Right atrium auricular region (tissue), 2 donors: Measurements from ENCODE around the gene GPRC5B. TPM values are rescaled to one million over a fixed set of nuclear protein-coding genes. Genes with fewer than 3 reads are reported as not detected.

ENCODE experiments used
- DNase-seq: peaks from one replicate; pipeline ENCODE4 v3.0.0-alpha.2; 2019; ENCODE audit warnings: low spot score
- H3K27ac ChIP-seq, 2 donors: fragments of 200-600 bp; sonication (generic); 1 replicate in 1 of 2; 2 replicates in 1 of 2; pipeline ENCODE4 v1.5.1; 2016 to 2019
- H3K27me3 ChIP-seq, 2 donors: fragments of 200-600 bp; sonication (generic); one replicate each; pipeline versions ENCODE4 v1.5.1 to v1.6.0; 2017 to 2019
- H3K36me3 ChIP-seq: fragments of 200-600 bp; sonication (generic); one replicate; pipeline ENCODE4 v1.5.1; 2016
- H3K4me1 ChIP-seq, 2 donors: fragments of 200-600 bp; sonication (generic); one replicate each; pipeline versions ENCODE4 v1.5.1 to v1.6.0; 2017 to 2019
- H3K4me3 ChIP-seq, 2 donors: fragments of 200-600 bp; sonication (generic); 1 replicate in 1 of 2; 2 replicates in 1 of 2; pipeline ENCODE4 v1.5.1; 2017 to 2019; ENCODE audit warnings: mild to moderate bottlenecking in 1 of 2, moderate library complexity in 1 of 2
- H3K9me3 ChIP-seq, 2 donors: fragments of 200-600 bp; sonication (generic); one replicate each; pipeline ENCODE4 v1.5.1; 2019
- total RNA-seq, 2 donors: library from RNA; depleted of rRNA; stranded (reverse); fragments of >200 nt; gene quantifications; one replicate each; pipeline ENCODE4 v1.1.0, GENCODE V29; 2016
- TF ChIP-seq, protein P1 (sequence below), 2 donors: fragments of 200-600 bp; sonication (generic); IDR thresholded peaks; one replicate each; pipeline ENCODE4 v1.5.1; 2019; ENCODE audit warnings: antibody characterized with exemption in 2 of 2

GPRC5B gene
- total RNA-seq, 2 donors from 2014 or later, result 39.4 to 40.0 TPM

DNA sequence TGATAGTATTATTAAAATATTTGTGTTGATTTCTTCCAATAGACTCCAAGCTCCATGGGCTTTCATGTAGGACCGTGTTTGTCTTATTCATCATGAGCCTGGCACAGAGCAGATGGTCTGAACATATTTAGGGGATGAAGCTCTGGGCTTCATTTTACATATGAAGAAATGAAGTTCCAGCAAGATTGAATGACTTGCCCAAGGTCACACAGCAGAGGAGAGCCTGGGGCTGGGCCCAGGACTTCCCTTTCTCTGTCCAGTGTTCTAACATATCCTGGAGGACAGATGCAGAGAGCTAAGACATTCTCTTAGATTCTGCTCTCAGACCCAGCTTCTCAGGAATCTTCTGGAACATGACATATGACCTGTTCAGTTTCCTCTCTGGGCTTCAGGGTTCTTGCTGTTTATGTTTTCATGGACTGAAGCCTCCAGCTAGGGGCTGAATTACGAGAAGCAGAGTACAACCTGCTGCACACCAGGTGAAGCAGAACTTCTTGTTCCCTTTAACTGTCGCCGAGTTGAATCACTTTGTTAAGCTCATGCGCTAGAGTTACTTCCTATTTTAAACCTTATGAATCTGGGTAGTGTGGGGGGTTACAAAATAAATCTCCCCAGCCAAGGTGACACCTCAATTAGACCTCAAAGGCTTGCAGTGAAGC lies 53.6 kb downstream of the GPRC5B start:
- no peaks in the 10 kb centered on the region for H3K9me3 ChIP-seq
- no peak for DNase-seq
- peaks cover 0 to 11% of the 10 kb centered on the region in 2 donors for H3K4me1 ChIP-seq
- H3K27ac ChIP-seq, result peak overlapping the region; percentile 62 to 72
- H3K4me3 ChIP-seq, result no peak overlapping the region
- TF ChIP-seq, protein P1, sequence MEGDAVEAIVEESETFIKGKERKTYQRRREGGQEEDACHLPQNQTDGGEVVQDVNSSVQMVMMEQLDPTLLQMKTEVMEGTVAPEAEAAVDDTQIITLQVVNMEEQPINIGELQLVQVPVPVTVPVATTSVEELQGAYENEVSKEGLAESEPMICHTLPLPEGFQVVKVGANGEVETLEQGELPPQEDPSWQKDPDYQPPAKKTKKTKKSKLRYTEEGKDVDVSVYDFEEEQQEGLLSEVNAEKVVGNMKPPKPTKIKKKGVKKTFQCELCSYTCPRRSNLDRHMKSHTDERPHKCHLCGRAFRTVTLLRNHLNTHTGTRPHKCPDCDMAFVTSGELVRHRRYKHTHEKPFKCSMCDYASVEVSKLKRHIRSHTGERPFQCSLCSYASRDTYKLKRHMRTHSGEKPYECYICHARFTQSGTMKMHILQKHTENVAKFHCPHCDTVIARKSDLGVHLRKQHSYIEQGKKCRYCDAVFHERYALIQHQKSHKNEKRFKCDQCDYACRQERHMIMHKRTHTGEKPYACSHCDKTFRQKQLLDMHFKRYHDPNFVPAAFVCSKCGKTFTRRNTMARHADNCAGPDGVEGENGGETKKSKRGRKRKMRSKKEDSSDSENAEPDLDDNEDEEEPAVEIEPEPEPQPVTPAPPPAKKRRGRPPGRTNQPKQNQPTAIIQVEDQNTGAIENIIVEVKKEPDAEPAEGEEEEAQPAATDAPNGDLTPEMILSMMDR (IDR thresholded peaks at IDR 0.05), result no peak
- no peaks in the 10 kb centered on the region for H3K36me3 ChIP-seq
- no peaks in the 10 kb centered on the region for H3K27me3 ChIP-seq

DNA sequence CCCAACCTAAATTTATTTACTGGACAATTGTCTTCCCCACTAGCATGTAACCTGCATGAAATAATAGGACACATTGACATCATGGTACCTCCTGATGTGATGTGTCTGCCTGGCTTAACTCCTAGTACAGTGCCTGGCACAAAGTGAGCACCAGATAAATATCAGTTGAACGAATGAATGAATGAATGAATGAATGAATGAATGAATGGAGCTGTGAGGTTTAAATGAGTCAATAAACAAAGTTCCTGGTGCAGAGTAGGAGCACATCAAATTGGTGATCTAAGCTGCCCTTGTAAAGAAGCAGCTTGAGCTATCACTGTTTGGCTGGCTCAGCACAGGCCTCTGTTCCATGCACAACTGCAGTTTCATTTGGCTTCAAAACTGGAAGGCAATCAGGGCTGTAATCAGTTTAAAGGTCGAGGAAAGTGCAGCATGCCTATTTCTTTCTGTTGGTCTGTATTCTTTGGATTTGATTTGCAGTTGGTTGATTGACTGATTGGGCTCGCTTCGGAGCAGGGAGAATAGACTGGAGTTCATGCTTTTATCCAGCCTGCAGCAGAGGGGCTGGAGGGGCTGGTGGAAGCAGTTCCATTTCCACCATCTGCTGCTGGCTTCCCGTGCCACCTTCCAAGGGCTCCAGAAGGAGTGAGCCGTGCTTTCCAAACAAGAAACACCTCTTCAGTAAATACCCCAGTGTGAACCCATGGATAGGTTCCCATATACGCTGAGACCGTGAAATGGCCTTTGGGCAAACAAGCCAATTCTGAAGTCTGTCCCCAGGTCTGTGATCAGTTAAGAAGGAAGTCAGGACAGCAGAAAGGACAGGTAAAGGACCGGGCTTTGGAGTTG lies 54.6 kb downstream of the GPRC5B start:
- H3K27me3 ChIP-seq, result no peaks in the 10 kb centered on the region
- H3K4me3 ChIP-seq, result no peak overlapping the region
- DNase-seq, result no peak
- H3K36me3 ChIP-seq, result no peaks in the 10 kb centered on the region
- TF ChIP-seq, protein P1 (IDR thresholded peaks at IDR 0.05), result no peak
- H3K9me3 ChIP-seq, result no peaks in the 10 kb centered on the region
- H3K4me1 ChIP-seq, result peaks cover 0 to 11% of the 10 kb centered on the region in 2 donors
- peak overlapping the region in 1 of 2 donors; percentile 3 for H3K27ac ChIP-seq

DNA sequence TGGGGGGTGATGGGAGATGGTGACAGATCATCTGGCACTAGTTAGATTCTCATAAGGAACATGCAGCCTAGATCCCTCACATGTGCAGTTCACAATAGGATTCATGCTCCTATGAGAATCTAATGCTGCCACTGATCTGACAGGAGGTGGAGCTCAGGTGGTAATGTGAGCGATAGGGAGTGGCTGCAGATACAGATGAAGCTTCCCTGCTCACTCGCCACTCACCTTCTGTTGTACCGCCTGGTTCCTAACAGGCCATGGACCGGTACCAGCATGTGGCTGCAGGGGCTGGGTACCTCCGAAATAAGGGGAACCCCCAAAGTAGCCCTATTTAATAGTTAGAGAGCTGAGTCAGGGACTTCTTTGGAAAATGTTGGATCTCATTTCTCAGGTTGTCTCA lies 60.4 kb downstream of the GPRC5B start:
- Histone ChIP-seq H3K4me1 (no peaks in the 10 kb centered on the region), H3K36me3 (no peaks in the 10 kb centered on the region), H3K27me3 (no peaks in the 10 kb centered on the region), H3K9me3 (no peaks in the 10 kb centered on the region), H3K4me3 (no peak overlapping the region), H3K27ac (no peak overlapping the region)
- DNase-seq, result no peak
- TF ChIP-seq, protein P1 (IDR thresholded peaks at IDR 0.05), result no peak

DNA sequence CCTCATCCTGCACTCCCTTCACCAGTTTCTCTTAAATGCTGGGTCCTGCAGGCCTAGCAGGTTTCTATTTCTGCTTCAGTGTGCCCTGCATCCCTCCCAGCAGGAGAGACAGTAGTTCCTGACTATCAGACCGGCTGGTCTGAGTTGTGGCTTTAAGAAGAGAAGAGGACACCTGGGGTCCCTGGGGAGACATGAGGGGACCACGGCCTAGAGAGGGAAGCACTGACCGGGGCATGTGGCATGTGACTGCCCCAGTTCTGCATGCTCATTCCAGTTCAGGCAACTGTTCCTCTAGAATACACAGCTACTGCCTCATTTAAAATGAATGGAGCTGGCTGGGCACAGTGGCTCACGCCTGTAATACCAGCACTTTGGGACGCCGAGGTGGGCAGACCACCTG lies 61.3 kb downstream of the GPRC5B start:
- Histone ChIP-seq H3K36me3 (no peaks in the 10 kb centered on the region), H3K27me3 (no peaks in the 10 kb centered on the region), H3K4me3 (no peak overlapping the region), H3K4me1 (no peaks in the 10 kb centered on the region), H3K9me3 (no peaks in the 10 kb centered on the region), H3K27ac (no peak overlapping the region)
- no peak for DNase-seq
- TF ChIP-seq, protein P1 (IDR thresholded peaks at IDR 0.05), result no peak

DNA sequence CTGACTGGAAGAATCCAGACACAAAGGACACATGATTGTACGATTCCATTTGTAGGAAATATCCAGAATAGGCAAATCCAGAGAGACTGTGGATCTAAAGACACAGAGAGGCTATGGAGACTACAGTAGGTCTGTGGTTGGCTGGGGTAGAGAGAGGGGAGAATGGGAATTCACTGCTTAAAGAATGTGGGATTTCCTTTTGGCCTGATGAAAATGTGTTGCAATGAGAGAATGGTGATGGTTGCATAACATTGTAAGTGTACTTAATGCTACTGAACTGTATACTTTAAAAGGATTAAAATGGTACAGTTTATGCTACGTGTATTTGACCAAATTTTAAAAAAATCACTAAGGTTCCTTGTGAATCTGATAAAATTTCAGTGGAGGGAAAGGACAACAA lies 62.1 kb downstream of the GPRC5B start:
- no peak for DNase-seq
- Histone ChIP-seq H3K4me1 (no peaks in the 10 kb centered on the region), H3K4me3 (no peak overlapping the region), H3K9me3 (no peaks in the 10 kb centered on the region), H3K27me3 (no peaks in the 10 kb centered on the region), H3K27ac (no peak overlapping the region), H3K36me3 (no peaks in the 10 kb centered on the region)
- TF ChIP-seq, protein P1 (IDR thresholded peaks at IDR 0.05), result no peak
